OCI-LY7 (cell line): ENCODE measurements around the gene PTPRF. TPM values are rescaled to one million over a fixed set of nuclear protein-coding genes. Genes with fewer than 3 reads are reported as not detected.

Experiments
- BruUV-seq: library from RNA; stranded (reverse); fragments of 400-500 nt; replicated peaks from 2 replicates; lab custom pipeline; 2021; lab: Mats Ljungman, UMichigan
- CTCF ChIA-PET: fragments of 300-600 bp; sonication (Branson Sonifier 250); formaldehyde crosslinking; loops from one replicate; lab custom pipeline; 2022; ENCODE audit warnings: antibody characterized with exemption; ENCODE audit not compliant: unreplicated experiment; lab: Charles Lee
- POLR2A ChIA-PET: fragments of 300-600 bp; sonication (Branson Sonifier 250); formaldehyde crosslinking; loops from one replicate; lab custom pipeline; 2022; ENCODE audit warnings: antibody characterized with exemption; lab: Charles Lee
- DNase-seq: peaks from one replicate; pipeline ENCODE4 v3.0.0-alpha.2; 2015; ENCODE audit warnings: low spot score
- H2AFZ ChIP-seq: fragments of 200-600 bp; sonication (generic), shearing (Covaris generic); 2 replicates; pipeline ENCODE4 v1.6.1; 2014; ENCODE audit warnings: mild to moderate bottlenecking, antibody characterized with exemption, low read length, moderate library complexity
- H3K27ac ChIP-seq: fragments of 200-600 bp; sonication (generic); 2 replicates; pipeline ENCODE4 v1.5.1; 2014; ENCODE audit warnings: mixed run types, low read depth, mild to moderate bottlenecking, moderate library complexity, low read length, inconsistent platforms; ENCODE audit not compliant: poor library complexity, severe bottlenecking
- H3K36me3 ChIP-seq: fragments of 200-600 bp; sonication (generic); 2 replicates; pipeline ENCODE4 v1.6.1; 2014; ENCODE audit warnings: mild to moderate bottlenecking, antibody characterized with exemption, low read length, moderate library complexity, mixed read lengths; ENCODE audit not compliant: insufficient read depth
- H3K4me1 ChIP-seq: fragments of 200-600 bp; sonication (generic); 2 replicates; pipeline ENCODE4 v1.5.1; 2014; ENCODE audit warnings: mild to moderate bottlenecking, low read length; ENCODE audit not compliant: insufficient read depth, poor library complexity, severe bottlenecking
- H3K4me2 ChIP-seq: fragments of 200-600 bp; sonication (generic); 2 replicates; pipeline ENCODE4 v1.6.1; 2014; ENCODE audit warnings: mild to moderate bottlenecking, low read length
- H3K4me3 ChIP-seq: fragments of 200-600 bp; sonication (generic); 2 replicates; pipeline ENCODE4 v1.5.1; 2014; ENCODE audit warnings: mild to moderate bottlenecking, low read depth, low read length; ENCODE audit not compliant: poor library complexity, severe bottlenecking
- H3K79me2 ChIP-seq: fragments of 200-600 bp; sonication (generic); 2 replicates; pipeline ENCODE4 v1.6.1; 2016; ENCODE audit warnings: low read depth, mild to moderate bottlenecking, low read length, moderate library complexity, mixed read lengths; ENCODE audit not compliant: insufficient read depth
- H3K9me2 ChIP-seq: fragments of 200-600 bp; sonication (generic); 2 replicates; pipeline ENCODE4 v1.6.1; 2016; ENCODE audit warnings: mild to moderate bottlenecking, low read length, mixed read lengths; ENCODE audit not compliant: insufficient read depth
- H3K9me3 ChIP-seq: fragments of 200-600 bp; sonication (generic); 2 replicates; pipeline ENCODE4 v1.6.1; 2014; ENCODE audit warnings: mild to moderate bottlenecking, mixed run types, low read length, mixed read lengths
- H4K20me1 ChIP-seq: fragments of 200-600 bp; sonication (generic); 2 replicates; pipeline ENCODE4 v1.6.1; 2014; ENCODE audit warnings: mild to moderate bottlenecking, antibody characterized with exemption, low read length, moderate library complexity, mixed read lengths; ENCODE audit not compliant: insufficient read depth
- EZH2phosphoT487 ChIP-seq: fragments of 200-600 bp; sonication (generic); IDR thresholded peaks from 2 replicates; pipeline ENCODE4 v1.6.1; 2018; ENCODE audit warnings: low read depth, borderline replicate concordance, mild to moderate bottlenecking, mixed run types, antibody characterized with exemption, low read length, moderate library complexity, mixed read lengths
- intact Hi-C: fragments of 100-400 bp; cut with micrococcal nuclease; formaldehyde crosslinking; loops from one replicate; pipeline ENCODE4 v1.10.0; 2022; ENCODE audit not compliant: unreplicated experiment
- total RNA-seq, 2 experiments: library from RNA; depleted of rRNA in 1 of 2; stranded (reverse); fragments of >200 nt in 1 of 2; shearing (Covaris generic) in 1 of 2; gene quantifications; 2 replicates each; pipeline ENCODE4 v1.2.3, GENCODE V29; 2014 to 2022
- TF ChIP-seq, protein P1 (sequence below): fragments of 200-600 bp; sonication (generic); conservative IDR thresholded peaks from 2 replicates; pipeline ENCODE4 v1.5.1; 2014; ENCODE audit warnings: mild to moderate bottlenecking, antibody characterized with exemption, low read length, moderate library complexity, mixed read lengths

PTPRF gene
- total RNA-seq, 2 experiments from 2014 or later = 0.06 to 0.48 TPM

DNA sequence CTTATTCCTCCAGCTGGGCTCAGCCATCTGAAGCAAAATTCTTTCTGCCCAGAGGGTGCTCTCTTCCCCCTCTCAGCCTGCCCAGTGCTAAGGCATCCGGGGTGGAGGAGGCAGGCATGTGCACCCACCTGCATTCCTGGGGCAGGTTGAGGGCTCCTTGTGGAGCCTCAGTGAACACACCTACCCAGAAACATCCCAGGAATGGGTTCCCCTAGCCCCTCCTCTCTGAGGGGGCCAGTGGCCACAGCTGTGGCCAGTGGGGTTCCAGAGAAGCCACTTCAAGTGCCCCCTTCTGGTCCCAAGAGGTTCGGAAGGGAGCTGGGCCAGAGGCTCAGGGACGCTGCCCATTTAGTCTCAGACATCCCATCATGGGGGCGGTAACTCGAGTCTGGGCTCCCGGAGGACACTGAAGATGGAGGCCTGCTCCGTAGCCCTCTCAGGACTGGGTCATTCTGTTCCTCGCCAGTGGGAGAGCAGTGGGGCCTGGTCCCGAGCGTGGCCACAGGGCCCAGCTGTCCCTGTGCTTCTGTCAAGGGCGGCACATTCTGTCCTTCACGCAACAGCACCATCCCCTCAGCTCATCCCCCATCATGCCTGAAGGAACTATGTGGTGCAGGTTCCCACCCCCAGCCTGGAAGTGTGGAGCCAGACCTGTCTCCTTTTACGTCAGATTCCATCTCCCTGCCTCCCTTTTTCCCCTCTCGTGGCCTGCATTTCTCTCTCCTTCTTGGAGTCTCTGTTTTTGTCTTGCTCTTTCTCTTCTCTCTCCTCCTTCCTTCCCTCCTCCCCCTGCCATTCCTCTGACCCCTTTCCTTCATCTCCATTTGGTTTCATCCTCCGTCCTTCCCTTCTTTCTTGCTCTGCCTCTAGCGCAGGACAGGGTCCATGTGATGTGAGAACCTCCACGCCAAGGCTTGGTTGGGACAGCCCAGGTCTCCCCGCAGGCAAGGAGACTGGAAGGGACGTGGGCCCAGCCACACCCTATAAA lies 69.6 kb downstream of the PTPRF start:
- TF ChIP-seq EZH2phosphoT487 = no peak
- TF ChIP-seq, protein P1, sequence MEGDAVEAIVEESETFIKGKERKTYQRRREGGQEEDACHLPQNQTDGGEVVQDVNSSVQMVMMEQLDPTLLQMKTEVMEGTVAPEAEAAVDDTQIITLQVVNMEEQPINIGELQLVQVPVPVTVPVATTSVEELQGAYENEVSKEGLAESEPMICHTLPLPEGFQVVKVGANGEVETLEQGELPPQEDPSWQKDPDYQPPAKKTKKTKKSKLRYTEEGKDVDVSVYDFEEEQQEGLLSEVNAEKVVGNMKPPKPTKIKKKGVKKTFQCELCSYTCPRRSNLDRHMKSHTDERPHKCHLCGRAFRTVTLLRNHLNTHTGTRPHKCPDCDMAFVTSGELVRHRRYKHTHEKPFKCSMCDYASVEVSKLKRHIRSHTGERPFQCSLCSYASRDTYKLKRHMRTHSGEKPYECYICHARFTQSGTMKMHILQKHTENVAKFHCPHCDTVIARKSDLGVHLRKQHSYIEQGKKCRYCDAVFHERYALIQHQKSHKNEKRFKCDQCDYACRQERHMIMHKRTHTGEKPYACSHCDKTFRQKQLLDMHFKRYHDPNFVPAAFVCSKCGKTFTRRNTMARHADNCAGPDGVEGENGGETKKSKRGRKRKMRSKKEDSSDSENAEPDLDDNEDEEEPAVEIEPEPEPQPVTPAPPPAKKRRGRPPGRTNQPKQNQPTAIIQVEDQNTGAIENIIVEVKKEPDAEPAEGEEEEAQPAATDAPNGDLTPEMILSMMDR = no peak
- H3K27ac ChIP-seq = no peak overlapping the region
- H3K9me2 ChIP-seq = no peaks in the 10 kb centered on the region
- POLR2A ChIA-PET = no interaction called here
- CTCF ChIA-PET = no interaction called here
- H4K20me1 ChIP-seq = no peaks in the 10 kb centered on the region
- DNase-seq = no peak
- no peaks in the 10 kb centered on the region for H3K9me3 ChIP-seq
- intact Hi-C loops = no loop called here
- no peak overlapping the region for H3K4me2 ChIP-seq
- no TSS peak for BruUV-seq
- no peak overlapping the region for H2AFZ ChIP-seq
- H3K79me2 ChIP-seq = no peaks in the 10 kb centered on the region
- no peaks in the 10 kb centered on the region for H3K36me3 ChIP-seq
- no peaks in the 10 kb centered on the region for H3K4me1 ChIP-seq
- H3K4me3 ChIP-seq = no peak overlapping the region

DNA sequence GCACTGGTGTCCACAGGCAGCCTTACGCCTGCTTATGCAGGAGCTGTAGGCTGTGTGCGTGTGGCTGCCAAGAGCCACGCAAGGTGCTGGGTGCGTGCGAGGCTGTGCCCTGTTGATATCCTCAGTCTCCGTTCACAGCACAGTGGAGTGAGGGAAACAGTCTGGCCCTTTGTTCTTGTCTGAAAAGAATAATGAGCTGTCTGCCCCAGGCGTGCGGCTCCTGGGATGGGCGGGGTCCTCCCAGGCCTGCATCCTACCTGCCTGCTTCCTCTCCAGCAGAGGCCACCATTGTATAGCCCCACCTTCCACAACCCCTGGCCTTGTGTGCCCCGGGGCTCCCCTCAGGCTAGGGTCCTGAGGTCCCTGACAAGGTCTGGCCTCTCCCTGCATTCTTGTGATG lies 72.3 kb downstream of the PTPRF start:
- BruUV-seq = no TSS peak
- Histone ChIP-seq H3K4me3 (no peak overlapping the region), H3K9me2 (no peaks in the 10 kb centered on the region), H3K36me3 (no peaks in the 10 kb centered on the region), H3K4me2 (no peak overlapping the region), H3K4me1 (no peaks in the 10 kb centered on the region), H3K79me2 (no peaks in the 10 kb centered on the region), H3K9me3 (no peaks in the 10 kb centered on the region), H3K27ac (no peak overlapping the region), H2AFZ (no peak overlapping the region), H4K20me1 (no peaks in the 10 kb centered on the region)
- TF ChIP-seq EZH2phosphoT487 = no peak
- TF ChIP-seq, protein P1 = no peak
- DNase-seq = no peak
- intact Hi-C loops = no loop called here
- ChIA-PET CTCF (no interaction called here), POLR2A (no interaction called here)

DNA sequence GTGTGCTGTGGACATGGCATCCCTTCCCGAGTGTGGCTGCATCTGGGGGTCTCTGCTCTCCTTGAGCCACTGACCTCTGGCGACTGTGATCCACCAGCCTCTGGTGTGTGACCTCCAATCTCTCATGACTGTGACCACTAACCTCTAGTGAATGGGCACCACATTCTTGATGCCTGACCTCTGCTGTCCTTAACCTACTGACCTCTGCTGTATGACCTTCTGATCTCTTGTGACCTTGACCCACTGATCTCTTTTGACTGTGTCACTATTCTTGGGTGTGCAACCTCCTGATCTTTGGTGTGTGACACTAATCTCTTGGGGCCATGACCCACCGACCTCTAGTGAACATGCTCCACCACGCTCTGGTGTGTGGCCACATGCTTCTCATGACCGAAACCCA lies 73.5 kb downstream of the PTPRF start:
- H4K20me1 ChIP-seq = no peaks in the 10 kb centered on the region
- no peaks in the 10 kb centered on the region for H3K79me2 ChIP-seq
- H3K4me3 ChIP-seq = no peak overlapping the region
- BruUV-seq = no TSS peak
- POLR2A ChIA-PET = no interaction called here
- DNase-seq = no peak
- H3K9me2 ChIP-seq = no peaks in the 10 kb centered on the region
- H3K4me1 ChIP-seq = no peaks in the 10 kb centered on the region
- no peak overlapping the region for H3K4me2 ChIP-seq
- H3K9me3 ChIP-seq = no peaks in the 10 kb centered on the region
- intact Hi-C loops = no loop called here
- no peaks in the 10 kb centered on the region for H3K36me3 ChIP-seq
- CTCF ChIA-PET = no interaction called here
- H2AFZ ChIP-seq = no peak overlapping the region
- H3K27ac ChIP-seq = no peak overlapping the region
- TF ChIP-seq, protein P1 = no peak
- TF ChIP-seq EZH2phosphoT487 = no peak
